T follicular helper cell (primary cell): ENCODE results near the gene RER1.

Experiments used
- DNase-seq: peaks from one replicate; pipeline ENCODE4 v3.0.0-alpha.2; 2020; ENCODE audit warnings: low read depth

The RER1 gene

GRCh38 chr1:2353551-2354438 lies 37.8 kb upstream of the RER1 start:
- DNase-seq = no peak

GRCh38 chr1:2354511-2355372 lies 36.9 kb upstream of the RER1 start:
- DNase-seq = no peak

GRCh38 chr1:2355373-2356261 lies 36.0 kb upstream of the RER1 start:
- DNase-seq = no peak

GRCh38 chr1:2356401-2356800 lies 35.2 kb upstream of the RER1 start:
- DNase-seq = no peak

GRCh38 chr1:2356911-2357845 lies 34.5 kb upstream of the RER1 start:
- no peak for DNase-seq

- DNase-seq = no peak
Measured at GRCh38 chr1:2358072-2358471, 33.6 kb upstream of the RER1 start.

- DNase-seq = no peak
Measured at GRCh38 chr1:2358651-2359640, 32.7 kb upstream of the RER1 start.

GRCh38 chr1:2360588-2361364 lies 30.9 kb upstream of the RER1 start:
- DNase-seq = no peak

- DNase-seq = no peak
Measured at GRCh38 chr1:2363847-2364513, 27.7 kb upstream of the RER1 start.

- DNase-seq = no peak
Measured at GRCh38 chr1:2368053-2368744, 23.4 kb upstream of the RER1 start.

- DNase-seq = no peak
Measured at GRCh38 chr1:2372551-2373490, 18.8 kb upstream of the RER1 start.

GRCh38 chr1:2373551-2374251 lies 17.9 kb upstream of the RER1 start:
- no peak for DNase-seq

- no peak for DNase-seq
Measured at GRCh38 chr1:2374252-2375155, 17.1 kb upstream of the RER1 start.

GRCh38 chr1:2375246-2375922 lies 16.3 kb upstream of the RER1 start:
- no peak for DNase-seq
